GM12865 (cell line): ENCODE data around the gene VARS1.

Source experiments
- DNase-seq: peaks from one replicate; pipeline ENCODE4 v3.0.0; 2010; ENCODE audit warnings: low read depth
- H3K4me3 ChIP-seq: 2 replicates; pipeline ENCODE4 v1.5.1; 2011; ENCODE audit warnings: mild to moderate bottlenecking, low read depth, low read length, control low read depth
- CTCF ChIP-seq: IDR thresholded peaks from 2 replicates; pipeline ENCODE4 v1.5.1; 2011; ENCODE audit warnings: low read length, control low read depth, low read depth, inconsistent platforms; ENCODE audit not compliant: insufficient read depth; ENCODE audit errors: missing control alignments

VARS1 gene

GRCh38 chr6:31775184-31775583 is 20.4 kb downstream of the VARS1 start:
- H3K4me3 ChIP-seq: no peak overlapping the region
- TF ChIP-seq CTCF: no peak
- no peak for DNase-seq

GRCh38 chr6:31771992-31772358 is 23.6 kb downstream of the VARS1 start:
- H3K4me3 ChIP-seq: no peak overlapping the region
- DNase-seq: no peak
- no peak for TF ChIP-seq CTCF

GRCh38 chr6:31770860-31771259 is 24.7 kb downstream of the VARS1 start:
- no peak for TF ChIP-seq CTCF
- DNase-seq: no peak
- no peak overlapping the region for H3K4me3 ChIP-seq

GRCh38 chr6:31769684-31770371 is 25.7 kb downstream of the VARS1 start:
- TF ChIP-seq CTCF: peak; percentile 89
- peak; percentile 83 for DNase-seq
- H3K4me3 ChIP-seq: no peak overlapping the region

- no peak for TF ChIP-seq CTCF
- no peak for DNase-seq
- H3K4me3 ChIP-seq: no peak overlapping the region
Measured at GRCh38 chr6:31768363-31769257, 26.9 kb downstream of the VARS1 start.

DNA sequence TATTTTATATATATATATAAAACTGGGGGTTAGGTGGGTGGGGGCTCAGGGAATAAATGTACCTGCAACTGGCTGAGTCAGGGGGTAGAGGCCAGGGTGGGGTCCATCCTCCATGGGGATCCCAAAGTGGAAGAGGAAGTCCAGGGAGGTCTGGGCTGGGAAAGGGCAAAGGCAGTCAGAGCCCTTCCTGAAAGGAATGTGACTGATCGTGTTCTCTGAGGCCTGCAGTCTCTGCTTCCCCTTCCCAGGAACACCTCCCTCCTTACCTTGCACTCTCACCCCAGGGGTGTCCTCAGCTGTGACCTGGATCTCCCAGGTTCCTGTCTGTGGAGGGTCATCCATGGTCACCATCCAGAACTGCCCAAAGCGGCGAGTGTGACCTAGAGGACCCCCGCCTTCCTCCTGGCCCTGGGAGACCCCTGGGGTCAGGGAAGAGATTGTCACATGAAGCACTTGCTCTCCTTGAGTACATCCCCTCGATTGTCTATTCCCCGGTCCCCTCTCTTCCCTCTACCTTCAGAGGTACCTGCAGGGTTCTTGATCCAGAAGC is 28.4 kb downstream of the VARS1 start:
- no peak overlapping the region for H3K4me3 ChIP-seq
- DNase-seq: no peak
- TF ChIP-seq CTCF: no peak
